ENCODE measurements around the gene RHBDF1. TPM values are rescaled to one million over a fixed set of nuclear protein-coding genes. Genes with fewer than 3 reads are reported as not detected.
"Not testable (repeated sequence)": the region's sequence is repeated elsewhere in the genome, so short reads cannot be mapped to it uniquely, and the experiment has no call there.

The RHBDF1 gene
- total RNA-seq, 4 donors from 2014 or later, result 92.7 to 157 (median 137) TPM

DNA sequence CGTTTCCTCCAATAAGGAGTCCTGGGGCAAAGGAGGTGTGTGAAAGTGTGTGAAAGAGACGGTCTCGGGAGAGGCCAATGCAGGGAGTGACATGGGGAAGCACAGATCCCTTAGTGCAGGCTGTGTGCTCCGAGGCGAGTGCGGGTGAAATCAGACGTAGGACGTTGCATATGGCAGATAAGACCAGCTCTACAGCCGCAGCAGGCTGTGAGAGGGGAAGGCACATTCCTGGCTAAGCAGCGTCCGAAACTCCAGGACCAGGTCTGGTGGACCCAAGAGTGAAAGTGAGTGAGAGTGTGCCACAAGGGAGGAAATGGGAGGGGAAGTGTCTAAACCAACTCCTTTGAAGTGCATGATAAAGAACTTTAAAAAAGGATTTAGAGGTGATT is 30.4 kb downstream of the RHBDF1 start:
- Histone ChIP-seq H3K27me3 (no peaks in the 10 kb centered on the region), H3K9me3 (no peaks in the 10 kb centered on the region), H3K4me3 (peak overlapping the region in 1 of 4 donors; percentile 19), H3K36me3 (peaks cover 0 to 32% (median 3%) of the 10 kb centered on the region in 3 donors), H3K27ac (no peak overlapping the region), H3K4me1 (peaks cover 0 to 3% (median 0%) of the 10 kb centered on the region in 4 donors)
- DNase-seq (ENCODE audit: low spot score in 2 of 2), result no peak
- TF ChIP-seq POLR2A (IDR thresholded peaks at IDR 0.05), result no peak
- TF ChIP-seq, protein P1, sequence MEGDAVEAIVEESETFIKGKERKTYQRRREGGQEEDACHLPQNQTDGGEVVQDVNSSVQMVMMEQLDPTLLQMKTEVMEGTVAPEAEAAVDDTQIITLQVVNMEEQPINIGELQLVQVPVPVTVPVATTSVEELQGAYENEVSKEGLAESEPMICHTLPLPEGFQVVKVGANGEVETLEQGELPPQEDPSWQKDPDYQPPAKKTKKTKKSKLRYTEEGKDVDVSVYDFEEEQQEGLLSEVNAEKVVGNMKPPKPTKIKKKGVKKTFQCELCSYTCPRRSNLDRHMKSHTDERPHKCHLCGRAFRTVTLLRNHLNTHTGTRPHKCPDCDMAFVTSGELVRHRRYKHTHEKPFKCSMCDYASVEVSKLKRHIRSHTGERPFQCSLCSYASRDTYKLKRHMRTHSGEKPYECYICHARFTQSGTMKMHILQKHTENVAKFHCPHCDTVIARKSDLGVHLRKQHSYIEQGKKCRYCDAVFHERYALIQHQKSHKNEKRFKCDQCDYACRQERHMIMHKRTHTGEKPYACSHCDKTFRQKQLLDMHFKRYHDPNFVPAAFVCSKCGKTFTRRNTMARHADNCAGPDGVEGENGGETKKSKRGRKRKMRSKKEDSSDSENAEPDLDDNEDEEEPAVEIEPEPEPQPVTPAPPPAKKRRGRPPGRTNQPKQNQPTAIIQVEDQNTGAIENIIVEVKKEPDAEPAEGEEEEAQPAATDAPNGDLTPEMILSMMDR (IDR thresholded peaks at IDR 0.05), result no peak
- no peak for TF ChIP-seq EP300 (IDR thresholded peaks at IDR 0.05)
- WGBS, 2 donors, result 81 to 87% methylated on average over 11 of the region's 11 CpGs

DNA sequence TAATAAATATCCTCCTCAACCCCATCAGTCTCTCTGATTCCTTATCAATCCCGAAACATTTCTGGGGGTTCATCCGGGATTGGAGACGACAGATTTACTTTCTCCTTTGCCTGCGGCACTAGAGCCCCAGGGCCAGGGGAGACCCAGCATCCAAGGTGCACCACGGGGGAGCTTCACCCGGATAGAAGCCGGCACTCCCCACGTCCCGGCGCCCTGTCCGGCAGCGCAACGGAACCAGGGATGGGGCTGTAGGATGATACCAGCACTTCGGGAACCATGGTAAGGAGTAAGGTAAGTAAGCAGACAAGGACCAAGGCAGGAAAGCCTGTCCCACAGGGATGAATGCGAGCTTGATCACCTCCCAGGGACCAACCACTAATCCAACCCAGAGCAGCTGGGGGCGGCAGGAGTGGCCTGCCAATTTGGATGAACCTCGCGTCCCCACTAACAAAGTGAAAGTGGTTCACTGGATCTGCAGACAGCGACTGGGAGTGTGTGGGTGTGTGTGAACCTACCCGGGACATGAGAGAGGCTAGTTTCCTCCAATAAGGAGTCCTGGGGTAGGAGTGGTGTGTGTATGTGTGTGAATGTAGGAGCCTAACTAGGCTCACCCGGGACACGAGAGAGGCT is 30.9 kb downstream of the RHBDF1 start:
- Histone ChIP-seq H3K9me3 (no peaks in the 10 kb centered on the region), H3K4me1 (peaks cover 0 to 3% (median 0%) of the 10 kb centered on the region in 4 donors), H3K27me3 (no peaks in the 10 kb centered on the region), H3K36me3 (peaks cover 0 to 26% (median 3%) of the 10 kb centered on the region in 3 donors), H3K27ac (no peak overlapping the region), H3K4me3 (peak overlapping the region in 1 of 4 donors; percentile 19)
- no peak for DNase-seq (ENCODE audit: low spot score in 2 of 2)
- TF ChIP-seq, protein P1 (IDR thresholded peaks at IDR 0.05), result no peak
- TF ChIP-seq POLR2A (IDR thresholded peaks at IDR 0.05) (no peak), EP300 (IDR thresholded peaks at IDR 0.05) (no peak)
- WGBS, 2 donors, result 78 to 86% methylated on average over 22 of the region's 22 CpGs

DNA sequence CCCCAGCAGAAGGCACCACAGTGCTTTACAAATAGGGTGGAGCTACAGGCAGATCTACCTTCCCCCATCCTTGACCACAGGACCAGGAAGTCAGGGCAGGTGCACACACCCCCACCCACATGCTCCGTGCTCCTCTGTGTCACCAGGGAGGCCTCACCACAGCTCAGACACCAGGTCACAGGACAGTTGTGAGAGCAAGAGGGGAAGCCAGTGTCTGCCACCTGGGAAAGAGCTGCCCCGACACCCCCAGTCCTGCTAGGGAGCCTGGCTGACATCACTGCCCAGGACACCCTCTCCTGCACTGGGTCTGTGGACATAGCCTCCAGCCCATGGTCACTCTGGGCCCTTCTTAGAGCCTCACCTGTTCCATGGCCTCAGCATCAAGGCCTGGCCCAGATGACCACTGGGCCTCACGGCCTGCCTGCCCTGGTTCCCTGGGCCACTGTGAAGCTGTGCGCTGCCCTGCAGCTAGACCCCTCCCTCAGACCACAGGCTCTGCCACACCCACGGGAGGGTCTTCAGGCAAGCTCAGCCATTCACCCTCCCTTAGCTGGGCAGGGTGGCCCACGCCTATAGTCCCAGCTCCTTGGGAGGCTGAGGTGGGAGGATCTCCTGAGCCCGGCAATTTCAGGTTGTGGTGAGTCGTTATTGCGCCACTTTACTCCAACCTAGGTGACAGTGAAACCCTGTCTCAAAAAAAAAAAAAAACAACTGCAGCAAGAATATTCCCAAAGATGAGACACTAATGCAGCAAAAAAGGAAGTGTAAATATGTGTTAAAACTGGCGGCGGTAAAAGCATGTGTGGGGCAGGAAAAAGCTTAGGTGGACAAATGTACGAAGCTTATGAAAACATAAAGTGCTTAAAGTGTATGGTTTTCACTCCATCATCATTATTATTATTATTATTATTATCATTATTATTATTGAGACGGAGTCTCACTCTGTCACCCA is 33.2 kb downstream of the RHBDF1 start:
- no peak for TF ChIP-seq EP300 (IDR thresholded peaks at IDR 0.05)
- TF ChIP-seq, protein P1 (IDR thresholded peaks at IDR 0.05), result no peak
- TF ChIP-seq POLR2A (IDR thresholded peaks at IDR 0.05), result no peak
- Histone ChIP-seq H3K9me3 (no peaks in the 10 kb centered on the region), H3K36me3 (peaks cover 0 to 8% (median 0%) of the 10 kb centered on the region in 3 donors), H3K4me3 (no peak overlapping the region), H3K4me1 (peaks cover 0 to 3% (median 0%) of the 10 kb centered on the region in 4 donors), H3K27ac (peak overlapping the region in 1 of 4 donors; percentile 50), H3K27me3 (no peaks in the 10 kb centered on the region)
- DNase-seq (ENCODE audit: low spot score in 2 of 2), result no peak
- 77 to 82% methylated on average over 10 to 12 of the region's 13 CpGs for WGBS, 2 donors

DNA sequence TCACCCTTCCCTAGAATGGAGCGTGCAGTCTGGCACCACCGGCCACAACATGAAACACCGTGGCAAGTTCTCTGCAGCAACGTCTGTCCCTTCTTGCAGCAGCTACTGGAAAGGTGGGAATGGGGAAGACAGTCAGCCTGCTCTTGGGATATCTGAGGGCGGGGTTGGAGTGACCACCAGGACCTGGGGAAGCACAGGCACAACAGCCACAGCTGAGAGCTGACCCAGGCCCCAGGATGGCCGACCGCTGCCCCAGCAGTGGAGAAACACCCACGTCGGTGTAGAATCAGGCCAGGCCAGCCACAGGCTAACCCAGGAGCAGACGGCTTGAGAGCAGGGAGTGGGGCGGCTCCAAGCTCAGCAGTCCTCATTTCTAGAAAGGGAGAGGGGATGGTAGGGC is 34.2 kb downstream of the RHBDF1 start:
- WGBS, 2 donors, result 78 to 95% methylated on average over 11 of the region's 11 CpGs
- H3K27me3 ChIP-seq; H3K4me3 ChIP-seq; H3K9me3 ChIP-seq; H3K27ac ChIP-seq; H3K36me3 ChIP-seq; H3K4me1 ChIP-seq; DNase-seq (ENCODE audit: low spot score in 2 of 2): not testable (repeated sequence)

DNA sequence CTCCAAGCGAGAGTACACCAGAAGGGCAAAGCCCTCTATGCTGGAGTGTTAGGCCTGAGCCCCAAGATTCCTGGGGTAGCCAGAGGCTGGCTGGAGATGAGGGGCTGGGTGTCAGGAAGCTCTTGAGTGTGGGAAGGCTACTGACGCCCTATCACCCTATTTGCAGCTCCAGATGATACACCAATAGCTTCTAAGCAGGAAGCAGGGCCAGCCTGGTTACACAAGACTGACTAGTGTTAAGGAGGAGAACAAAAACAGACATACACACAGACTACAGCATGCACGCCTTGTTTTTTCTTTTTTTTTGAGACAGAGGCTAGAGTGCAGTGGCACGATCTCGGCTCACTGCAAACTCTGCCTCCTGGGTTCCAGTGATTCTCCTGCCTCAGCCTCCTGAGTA is 34.9 kb downstream of the RHBDF1 start:
- DNase-seq (ENCODE audit: low spot score in 2 of 2), result no peak
- Histone ChIP-seq H3K27me3 (no peaks in the 10 kb centered on the region), H3K27ac (no peak overlapping the region), H3K9me3 (no peaks in the 10 kb centered on the region), H3K36me3 (no peaks in the 10 kb centered on the region), H3K4me3 (no peak overlapping the region), H3K4me1 (peaks cover 0 to 3% (median 0%) of the 10 kb centered on the region in 4 donors)
- TF ChIP-seq EP300 (IDR thresholded peaks at IDR 0.05), result no peak
- no peak for TF ChIP-seq POLR2A (IDR thresholded peaks at IDR 0.05)
- TF ChIP-seq, protein P1 (IDR thresholded peaks at IDR 0.05), result no peak
- 83 to 86% methylated on average over 5 of the region's 5 CpGs for WGBS, 2 donors
